HG03558 (cell line): ENCODE results near the gene CCKAR.

Source experiments
- ATAC-seq: cut with Tn5 transposase; IDR thresholded peaks from one replicate; pipeline ENCODE4 v1.9.1; 2021; ENCODE audit warnings: moderate number of reproducible peaks; ENCODE audit not compliant: unreplicated experiment; ENCODE audit errors: extremely low read depth

CCKAR gene

GRCh38 chr4:26491449-26492170 is 1.3 kb upstream of the CCKAR start:
- no peak for ATAC-seq

DNA sequence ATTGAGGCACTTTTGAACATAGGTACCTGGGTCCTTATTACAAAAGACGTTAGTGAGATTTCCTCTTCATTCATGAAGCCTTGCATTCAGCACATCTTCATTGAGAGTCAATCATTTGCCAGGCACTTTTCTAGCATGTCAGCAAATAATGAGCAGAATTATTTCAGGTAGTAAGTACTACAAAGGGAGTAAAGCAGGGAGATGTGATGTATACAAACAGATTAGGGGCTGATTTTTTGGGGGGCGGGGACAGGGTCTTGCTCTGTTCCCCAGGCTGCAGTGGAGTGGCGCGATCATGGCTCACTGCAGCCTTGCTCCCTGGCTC is 638 bp upstream of the CCKAR start:
- no peak for ATAC-seq

DNA sequence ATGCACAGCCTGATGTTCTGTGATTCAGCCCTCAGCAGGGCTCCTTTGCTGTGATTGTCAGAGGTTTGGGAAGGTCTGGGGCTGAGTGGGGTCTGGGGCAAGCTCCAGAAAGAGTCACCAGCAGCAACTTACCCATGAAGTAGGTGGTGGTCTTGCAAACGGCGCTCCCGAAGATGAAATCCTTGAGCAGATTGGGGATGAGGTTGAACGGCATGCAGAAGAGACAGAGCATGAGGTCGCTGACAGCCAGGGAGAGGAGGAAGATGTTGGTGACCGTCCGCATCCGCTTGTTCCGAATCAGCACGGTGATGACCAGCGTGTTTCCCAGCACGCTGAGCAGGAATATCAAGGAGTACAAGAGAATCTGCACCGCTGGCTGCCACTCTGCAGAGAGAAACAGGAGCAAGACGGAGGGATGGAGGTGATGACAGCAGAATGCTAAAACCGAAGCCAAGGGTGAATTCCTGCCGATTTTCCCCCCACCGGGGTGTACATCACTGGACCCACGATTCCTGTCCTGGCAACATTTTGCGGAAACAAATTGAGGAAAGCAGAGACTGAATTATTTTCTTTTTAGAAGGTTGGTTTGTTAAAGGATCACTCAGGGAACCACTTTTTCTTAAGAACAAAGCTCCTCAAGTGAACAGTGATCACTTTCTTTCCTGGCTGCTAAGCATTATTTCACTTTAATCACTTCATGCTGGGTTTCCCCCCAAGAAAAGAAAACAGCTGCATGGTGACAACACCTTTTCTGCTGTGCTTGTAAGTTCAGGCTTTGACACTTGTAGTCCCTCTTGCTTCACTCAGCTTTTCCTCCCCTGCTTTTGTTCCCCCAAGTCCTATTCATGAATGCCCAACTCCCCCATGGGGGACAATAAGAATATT is 941 bp downstream of the CCKAR start:
- ATAC-seq, result no peak

DNA sequence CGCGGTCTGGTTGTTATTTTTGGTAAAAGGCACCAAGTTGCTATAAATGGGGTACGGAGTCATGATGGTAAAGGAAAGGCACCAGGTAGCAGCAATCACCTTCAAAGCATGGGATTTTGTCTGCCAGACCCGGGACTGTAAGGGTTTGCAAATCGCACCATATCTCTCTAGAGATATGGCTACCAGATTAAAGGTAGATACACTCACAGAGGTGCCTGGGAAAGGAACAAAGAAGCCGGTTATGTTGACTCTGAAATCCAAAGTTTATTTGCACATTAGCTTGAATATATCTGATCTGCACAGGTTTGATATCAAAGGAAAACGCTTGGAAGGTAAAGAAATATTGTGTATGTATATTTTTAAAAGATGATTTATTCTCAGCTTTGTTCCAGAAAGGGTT is 4.6 kb downstream of the CCKAR start:
- ATAC-seq, result no peak

GRCh38 chr4:26484516-26484915 is 5.8 kb downstream of the CCKAR start:
- ATAC-seq, result no peak

GRCh38 chr4:26484032-26484515 is 6.2 kb downstream of the CCKAR start:
- ATAC-seq, result no peak

GRCh38 chr4:26482508-26483462 is 7.5 kb downstream of the CCKAR start:
- ATAC-seq, result no peak

- ATAC-seq, result no peak
Measured at GRCh38 chr4:26478330-26478729, 12.0 kb downstream of the CCKAR start.

DNA sequence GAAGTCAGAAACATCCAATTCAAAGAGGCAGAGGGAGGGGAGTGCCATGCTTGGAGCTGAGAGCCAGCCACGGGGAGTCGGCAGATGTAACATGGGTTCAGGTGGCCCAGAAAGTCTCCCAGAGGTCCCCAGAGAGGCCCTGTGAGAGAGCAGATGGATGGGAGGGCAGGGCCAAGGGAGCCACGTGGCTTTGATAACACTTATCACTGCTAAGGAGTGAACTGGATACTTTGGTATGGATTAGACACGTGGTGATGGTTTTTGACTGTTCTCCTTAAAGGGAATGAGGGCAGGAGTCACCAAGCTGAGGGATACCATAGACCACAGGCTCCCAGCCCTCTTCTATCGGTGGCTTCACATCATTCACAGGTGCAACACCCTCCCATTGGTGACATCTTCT is 13.7 kb downstream of the CCKAR start:
- ATAC-seq, result no peak

GRCh38 chr4:26475716-26476115 is 14.6 kb downstream of the CCKAR start:
- no peak for ATAC-seq

GRCh38 chr4:26474551-26474950 is 15.7 kb downstream of the CCKAR start:
- no peak for ATAC-seq

DNA sequence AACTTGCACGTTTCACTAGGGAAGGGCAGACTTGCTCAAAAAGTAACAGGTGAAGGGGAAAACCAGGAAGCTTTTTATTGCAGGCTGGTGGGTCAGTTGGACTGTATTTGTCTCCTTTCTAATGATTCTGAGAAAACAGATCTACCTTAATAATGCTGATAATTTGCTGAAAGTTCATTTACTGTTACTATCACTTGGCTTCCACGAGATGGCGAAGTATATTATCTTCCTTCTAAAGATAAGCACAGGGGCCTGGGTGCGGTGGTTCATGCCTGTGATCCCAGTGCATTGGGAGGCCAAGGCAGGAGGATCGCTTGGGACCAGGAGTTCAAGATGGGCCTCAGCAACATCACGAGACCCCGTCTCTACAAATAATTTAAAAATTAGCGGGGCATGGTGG is 16.4 kb downstream of the CCKAR start:
- no peak for ATAC-seq

- ATAC-seq, result no peak
Measured at GRCh38 chr4:26471890-26472289, 18.4 kb downstream of the CCKAR start.

DNA sequence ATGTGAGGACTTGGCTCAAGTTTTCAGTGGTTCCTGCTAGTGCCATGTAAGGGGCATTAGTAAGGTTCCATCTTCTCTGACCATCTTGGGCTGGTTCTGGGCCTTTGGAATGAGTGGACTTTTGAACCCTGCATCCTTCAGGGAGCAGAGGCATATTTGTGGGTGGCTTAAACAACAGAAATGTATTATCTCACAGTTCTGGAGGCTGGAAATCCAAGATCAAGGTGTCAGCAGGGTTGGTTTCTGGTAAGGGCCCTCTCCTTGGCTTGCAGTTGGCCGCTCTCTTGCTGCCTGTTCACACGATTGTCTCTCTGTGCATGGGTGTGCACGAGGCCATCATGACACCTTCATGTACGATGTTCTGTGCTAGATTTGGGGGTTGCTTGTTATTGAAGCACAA is 21.3 kb downstream of the CCKAR start:
- no peak for ATAC-seq

DNA sequence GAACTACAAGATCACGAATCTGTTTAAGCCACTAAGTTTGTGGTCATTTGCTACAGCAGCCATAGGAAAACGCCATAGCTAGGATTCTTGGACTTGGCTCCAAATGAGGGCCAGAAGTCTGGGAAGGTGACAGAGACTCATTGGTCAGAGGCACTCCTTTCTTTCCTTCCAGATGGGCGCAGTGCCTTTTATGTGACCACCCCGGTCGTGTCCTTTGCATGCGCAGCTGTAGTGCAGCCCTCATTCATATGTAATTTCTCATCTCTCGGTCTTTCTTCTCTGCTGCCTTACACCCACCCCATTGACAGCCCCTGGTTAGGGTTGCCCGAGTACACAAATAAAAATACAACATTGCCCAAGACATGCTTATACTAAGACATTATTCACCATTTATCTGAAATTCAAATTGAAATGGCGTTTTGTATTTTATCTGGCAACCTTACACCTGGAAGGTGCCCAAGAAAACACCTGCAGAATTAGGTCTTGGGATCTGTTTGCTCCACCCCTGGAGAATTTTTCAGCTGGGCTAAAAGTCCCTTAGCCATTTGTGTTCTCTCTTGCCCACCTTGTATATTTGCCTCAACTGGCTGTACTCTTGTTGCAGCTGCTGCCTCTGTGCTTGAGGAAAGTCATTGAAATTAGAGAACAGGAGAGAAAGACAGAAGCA is 21.9 kb downstream of the CCKAR start:
- no peak for ATAC-seq

DNA sequence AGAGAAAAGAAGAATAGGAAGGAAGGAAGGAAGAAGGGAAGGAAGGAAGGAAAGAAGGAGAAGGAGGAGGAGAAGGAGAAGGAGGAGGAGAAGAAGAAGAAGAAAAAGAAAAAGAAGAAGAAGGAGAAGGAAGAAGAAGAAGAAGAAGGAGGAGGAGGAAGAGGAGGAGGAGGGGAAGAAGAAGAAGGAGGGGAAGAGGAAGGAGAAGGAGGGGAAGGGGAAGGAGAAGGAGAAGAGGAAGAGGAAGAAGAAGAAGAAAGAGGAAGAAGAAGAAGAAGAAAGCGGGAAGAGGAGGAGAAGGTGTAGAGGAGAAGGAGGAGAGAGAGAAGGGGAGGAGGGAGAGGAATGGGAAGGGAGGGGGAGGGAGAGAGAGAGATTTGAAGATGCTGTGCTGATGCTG is 22.6 kb downstream of the CCKAR start:
- no peak for ATAC-seq

DNA sequence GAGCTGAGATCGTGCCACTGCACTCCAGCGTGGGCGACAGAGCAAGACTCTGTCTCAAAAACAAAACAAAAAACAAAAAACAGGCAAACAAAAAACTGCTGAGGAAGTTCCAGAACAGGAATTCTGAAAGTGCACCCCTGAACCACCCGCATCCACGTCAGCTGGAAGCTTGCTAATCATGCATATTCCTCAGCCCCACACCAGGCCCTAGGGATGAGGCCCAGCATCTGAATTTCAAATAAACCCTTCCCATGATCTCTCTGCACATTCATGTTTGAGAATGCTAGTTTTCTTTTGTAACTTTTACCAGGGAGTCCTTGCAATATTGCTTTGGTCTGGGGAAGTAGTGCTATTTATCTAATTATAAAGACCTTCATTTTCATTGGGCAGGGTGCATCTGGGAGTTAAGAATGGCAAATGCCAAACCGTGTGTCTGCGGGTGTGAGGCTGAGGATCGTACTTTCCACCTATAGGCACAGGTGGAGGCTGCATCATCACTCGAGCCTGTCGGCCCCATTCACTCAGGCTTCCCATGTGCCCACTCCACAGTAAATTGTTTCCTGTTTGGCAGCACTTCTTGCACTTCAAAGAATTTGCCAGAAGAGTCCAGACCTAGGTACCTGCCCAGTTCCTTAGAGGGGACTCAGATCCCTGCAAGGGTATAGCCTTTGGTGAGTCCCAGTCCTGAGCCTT is 23.6 kb downstream of the CCKAR start:
- no peak for ATAC-seq

GRCh38 chr4:26464420-26465095 is 25.7 kb downstream of the CCKAR start:
- ATAC-seq, result no peak

GRCh38 chr4:26463386-26463785 is 26.9 kb downstream of the CCKAR start:
- ATAC-seq, result no peak
